Bronchial epithelial cell (primary cell): ENCODE data around the gene AUTS2. TPM values are rescaled to one million over a fixed set of nuclear protein-coding genes. Genes with fewer than 3 reads are reported as not detected.

Experiments used
- DNase-seq: peaks from one replicate; pipeline ENCODE4 v3.0.0-alpha.2; 2010; ENCODE audit warnings: low read depth
- FAIRE-seq: peaks from 2 replicates; lab custom pipeline; 2011; peaks lifted over from hg19 to GRCh38; lab: Jason Lieb, UNC
- H3K27me3 ChIP-seq: 2 replicates; pipeline ENCODE4 v1.5.1; 2011; ENCODE audit warnings: low read length; ENCODE audit not compliant: control insufficient read depth, insufficient read depth
- H3K36me3 ChIP-seq: 2 replicates; pipeline ENCODE4 v1.5.1; 2011; ENCODE audit warnings: low read length; ENCODE audit not compliant: control insufficient read depth, insufficient read depth
- H3K4me3 ChIP-seq: 2 replicates; pipeline ENCODE4 v1.5.1; 2011; ENCODE audit warnings: mild to moderate bottlenecking, low read depth, low read length, control low read depth
- total RNA-seq: library from RNA; depleted of rRNA; stranded (reverse); fragments of >200 nt; gene quantifications from 2 replicates; pipeline ENCODE4 v1.2.1, GENCODE V29; 2014
- TF ChIP-seq, protein P1 (sequence below): IDR thresholded peaks from 2 replicates; pipeline ENCODE4 v1.5.1; 2011; ENCODE audit warnings: mild to moderate bottlenecking, moderate library complexity, low read length, control low read depth, inconsistent platforms; ENCODE audit not compliant: insufficient read depth, severe bottlenecking

AUTS2 gene
- total RNA-seq, 1 donor from 2014 or later: 9.5 TPM

DNA sequence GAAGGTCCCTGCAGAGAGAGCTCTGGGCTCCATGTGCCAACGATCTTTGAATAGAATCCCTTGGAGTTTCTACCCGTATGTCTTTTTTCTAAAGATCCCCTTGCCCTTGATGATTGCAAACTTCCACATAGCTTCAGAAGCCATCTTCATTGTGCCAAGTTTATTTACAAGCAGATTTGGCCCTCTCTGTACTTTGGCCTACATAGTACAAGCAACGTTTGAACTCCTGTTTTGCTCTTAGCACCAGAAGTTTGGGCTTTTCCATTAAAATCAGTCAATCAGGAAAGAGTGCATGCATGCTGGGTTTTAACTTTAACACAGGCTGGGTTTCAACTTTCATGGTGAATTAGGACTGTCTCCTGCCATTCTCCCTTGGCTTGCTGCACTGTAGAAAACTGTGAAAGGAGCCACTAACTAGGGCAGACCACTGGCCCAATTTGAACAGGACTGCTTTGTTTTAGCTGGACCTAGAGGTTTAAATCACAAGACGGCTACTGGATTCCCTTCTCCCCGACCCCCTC lies 976.1 kb downstream of the AUTS2 start:
- H3K36me3 ChIP-seq: no peaks in the 10 kb centered on the region

DNA sequence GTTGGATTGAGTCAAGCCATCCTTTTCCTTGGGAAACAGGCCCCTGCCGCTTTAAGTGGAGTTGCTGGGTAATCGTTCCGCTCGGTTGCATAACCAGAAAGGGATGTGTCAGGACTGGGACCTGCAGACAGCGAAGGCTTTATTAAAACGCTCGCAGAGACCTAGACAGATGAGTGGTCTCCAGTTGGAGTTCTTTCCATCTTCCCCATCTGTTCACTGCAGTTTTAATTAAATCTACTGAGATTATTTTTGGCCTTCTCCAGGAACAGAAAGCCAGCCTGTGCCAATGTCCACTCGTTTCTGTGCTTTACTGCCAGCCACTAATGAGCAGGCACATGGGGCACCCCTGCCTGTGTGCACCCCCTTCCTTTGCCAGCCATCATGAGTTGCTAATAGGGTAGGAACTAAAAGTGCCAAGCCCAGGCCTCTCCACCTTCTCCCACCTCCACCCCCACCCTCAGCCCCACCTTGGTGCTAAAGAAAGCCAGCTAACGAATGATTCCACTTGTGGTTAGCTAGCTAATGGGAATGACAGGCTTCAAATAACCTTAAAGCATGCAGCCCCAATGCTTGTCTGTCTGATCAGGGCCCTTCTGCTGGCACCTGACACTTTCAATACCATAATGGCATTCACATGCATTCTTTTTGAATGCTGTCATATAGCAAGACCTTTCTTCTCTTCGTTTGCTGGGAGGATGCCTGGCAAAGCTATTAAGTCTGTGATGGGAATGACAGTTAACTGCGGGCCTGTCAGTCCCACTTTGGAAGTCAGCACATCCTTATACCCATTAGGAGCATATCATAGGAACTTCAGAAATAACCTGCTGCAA lies 976.9 kb downstream of the AUTS2 start:
- no peaks in the 10 kb centered on the region for H3K36me3 ChIP-seq
- H3K4me3 ChIP-seq: no peak overlapping the region
- no peaks in the 10 kb centered on the region for H3K27me3 ChIP-seq
- TF ChIP-seq, protein P1, sequence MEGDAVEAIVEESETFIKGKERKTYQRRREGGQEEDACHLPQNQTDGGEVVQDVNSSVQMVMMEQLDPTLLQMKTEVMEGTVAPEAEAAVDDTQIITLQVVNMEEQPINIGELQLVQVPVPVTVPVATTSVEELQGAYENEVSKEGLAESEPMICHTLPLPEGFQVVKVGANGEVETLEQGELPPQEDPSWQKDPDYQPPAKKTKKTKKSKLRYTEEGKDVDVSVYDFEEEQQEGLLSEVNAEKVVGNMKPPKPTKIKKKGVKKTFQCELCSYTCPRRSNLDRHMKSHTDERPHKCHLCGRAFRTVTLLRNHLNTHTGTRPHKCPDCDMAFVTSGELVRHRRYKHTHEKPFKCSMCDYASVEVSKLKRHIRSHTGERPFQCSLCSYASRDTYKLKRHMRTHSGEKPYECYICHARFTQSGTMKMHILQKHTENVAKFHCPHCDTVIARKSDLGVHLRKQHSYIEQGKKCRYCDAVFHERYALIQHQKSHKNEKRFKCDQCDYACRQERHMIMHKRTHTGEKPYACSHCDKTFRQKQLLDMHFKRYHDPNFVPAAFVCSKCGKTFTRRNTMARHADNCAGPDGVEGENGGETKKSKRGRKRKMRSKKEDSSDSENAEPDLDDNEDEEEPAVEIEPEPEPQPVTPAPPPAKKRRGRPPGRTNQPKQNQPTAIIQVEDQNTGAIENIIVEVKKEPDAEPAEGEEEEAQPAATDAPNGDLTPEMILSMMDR: no peak
- FAIRE-seq (no peak), DNase-seq (peak; percentile 80)

More for the DNA sequence above, 976.1 kb downstream of the AUTS2 start:
- Histone ChIP-seq H3K4me3 (no peak overlapping the region), H3K27me3 (no peaks in the 10 kb centered on the region)
- DNase-seq (no peak), FAIRE-seq (peak; percentile 64)
- TF ChIP-seq, protein P1: no peak

DNA sequence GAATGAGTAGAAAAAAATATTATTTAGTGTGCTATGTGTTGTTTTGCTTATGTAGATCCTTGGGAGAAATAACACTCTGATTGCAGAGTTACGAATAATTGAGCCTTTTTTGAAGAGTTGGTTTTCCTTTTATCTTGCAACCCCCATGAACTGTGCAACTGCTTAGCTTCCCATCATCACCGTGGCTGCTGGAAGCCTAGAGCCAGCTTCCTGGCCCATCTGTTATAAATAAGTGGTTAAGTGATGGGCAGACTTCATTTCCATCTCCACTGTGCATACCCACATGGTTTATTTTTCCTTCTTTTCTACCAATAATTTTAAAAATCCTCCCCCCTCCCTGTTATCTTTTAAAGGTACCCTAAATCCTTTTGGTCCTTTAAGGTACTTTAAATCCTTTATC lies 978.8 kb downstream of the AUTS2 start:
- Histone ChIP-seq H3K27me3 (no peaks in the 10 kb centered on the region), H3K4me3 (no peak overlapping the region), H3K36me3 (no peaks in the 10 kb centered on the region)
- DNase-seq (no peak), FAIRE-seq (no peak)
- TF ChIP-seq, protein P1: no peak

GRCh38 chr7:70578131-70578530 lies 979.9 kb downstream of the AUTS2 start:
- no peak for FAIRE-seq
- Histone ChIP-seq H3K27me3 (no peaks in the 10 kb centered on the region), H3K4me3 (no peak overlapping the region), H3K36me3 (no peaks in the 10 kb centered on the region)
- TF ChIP-seq, protein P1: no peak
- DNase-seq: no peak

- Histone ChIP-seq H3K4me3 (no peak overlapping the region), H3K36me3 (no peaks in the 10 kb centered on the region), H3K27me3 (no peaks in the 10 kb centered on the region)
- DNase-seq: peak; percentile 53
- FAIRE-seq: no peak
- TF ChIP-seq, protein P1: no peak
Observed at GRCh38 chr7:70579397-70580097, 981.3 kb downstream of the AUTS2 start.
